Fibroblast of upper back skin (primary cell): ENCODE data around the gene ZMYND8.
"Not testable (repeated sequence)": the region's sequence is repeated elsewhere in the genome, so short reads cannot be mapped to it uniquely, and the experiment has no call there.

Experiments used
- DNase-seq: peaks from one replicate; pipeline ENCODE4 v3.0.0-alpha.2; 2013

Gene ZMYND8

GRCh38 chr20:47356526-47357295 lies at the start of gene ZMYND8:
Gene ZMYND8, minus strand, starts transcription at chr20:47356699. Its CDS starts 29 bp downstream, at chr20:47356670.
- DNase-seq = peak; percentile 95

GRCh38 chr20:47405775-47406325 lies 49.4 kb upstream of the ZMYND8 start:
- DNase-seq = no peak

GRCh38 chr20:47400685-47401084 lies 44.2 kb upstream of the ZMYND8 start:
- no peak for DNase-seq

- no peak for DNase-seq
Observed at GRCh38 chr20:47397652-47398301, 41.3 kb upstream of the ZMYND8 start.

- DNase-seq = no peak
Observed at GRCh38 chr20:47396762-47397476, 40.4 kb upstream of the ZMYND8 start.

- DNase-seq = not testable (repeated sequence)
Observed at GRCh38 chr20:47393796-47394514, 37.5 kb upstream of the ZMYND8 start.

- no peak for DNase-seq
Observed at GRCh38 chr20:47392721-47393073, 36.2 kb upstream of the ZMYND8 start.

- DNase-seq = peak; percentile 88
Observed at GRCh38 chr20:47392015-47392720, 35.7 kb upstream of the ZMYND8 start.

- DNase-seq = no peak
Observed at GRCh38 chr20:47391276-47392010, 34.9 kb upstream of the ZMYND8 start.

- peak; percentile 27 for DNase-seq
Observed at GRCh38 chr20:47389867-47390347, 33.4 kb upstream of the ZMYND8 start.

- DNase-seq = not testable (repeated sequence)
Observed at GRCh38 chr20:47385968-47386367, 29.5 kb upstream of the ZMYND8 start.

GRCh38 chr20:47382746-47383415 lies 26.4 kb upstream of the ZMYND8 start:
- DNase-seq = no peak

- no peak for DNase-seq
Observed at GRCh38 chr20:47380481-47380880, 24.0 kb upstream of the ZMYND8 start.

- peak; percentile 89 for DNase-seq
Observed at GRCh38 chr20:47379433-47380150, 23.1 kb upstream of the ZMYND8 start.

GRCh38 chr20:47377122-47377722 lies 20.7 kb upstream of the ZMYND8 start:
- no peak for DNase-seq

GRCh38 chr20:47376096-47376643 lies 19.7 kb upstream of the ZMYND8 start:
- DNase-seq = not testable (repeated sequence)

GRCh38 chr20:47374121-47374520 lies 17.6 kb upstream of the ZMYND8 start:
- DNase-seq = not testable (repeated sequence)

GRCh38 chr20:47373206-47373733 lies 16.8 kb upstream of the ZMYND8 start:
- no peak for DNase-seq
